Lower lobe of right lung (tissue), 2 donors: ENCODE data around the gene ARPC2. TPM values are rescaled to one million over a fixed set of nuclear protein-coding genes. Genes with fewer than 3 reads are reported as not detected.
"Not testable (repeated sequence)": the region's sequence is repeated elsewhere in the genome, so short reads cannot be mapped to it uniquely, and the experiment has no call there.

Experiments
- ATAC-seq, 2 donors: fragments of 200-7000 bp; cut with Tn5 transposase; one replicate each; pipeline ENCODE4 v1.9.1; 2020 to 2022; ENCODE audit warnings: mild to moderate bottlenecking in 2 of 2, moderate library complexity in 2 of 2
- DNase-seq: peaks from one replicate; pipeline ENCODE4 v3.0.0-alpha.2; 2020
- H3K27ac ChIP-seq: fragments of 200-600 bp; one replicate; pipeline ENCODE4 v1.8.0; 2022
- H3K27me3 ChIP-seq: fragments of 200-600 bp; one replicate; pipeline ENCODE4 v1.8.0; 2022; ENCODE audit warnings: low read depth
- H3K36me3 ChIP-seq: fragments of 200-600 bp; one replicate; pipeline ENCODE4 v1.8.0; 2022; ENCODE audit warnings: mild to moderate bottlenecking
- H3K4me1 ChIP-seq: fragments of 200-600 bp; one replicate; pipeline ENCODE4 v1.8.0; 2022
- H3K4me3 ChIP-seq: fragments of 200-600 bp; one replicate; pipeline ENCODE4 v1.8.0; 2022; ENCODE audit warnings: mild to moderate bottlenecking
- H3K9me3 ChIP-seq: fragments of 200-600 bp; one replicate; pipeline ENCODE4 v1.8.0; 2022
- CTCF ChIP-seq: fragments of 200-600 bp; IDR thresholded peaks from one replicate; pipeline ENCODE4 v1.8.0; 2022; ENCODE audit warnings: antibody characterized with exemption, mild to moderate bottlenecking
- intact Hi-C: fragments of 100-400 bp; cut with DNase I; formaldehyde crosslinking; loops from one replicate; pipeline ENCODE4 v1.11.0; 2022
- total RNA-seq: library from RNA; stranded (reverse); fragmentation: NEBNext Ultra II Directional; extraction: Animal tissue kit (Norgen Biotek cat#: 25700); gene quantifications from one replicate; pipeline ENCODE4 v1.2.1, GENCODE V29; 2021
- donor health status: DM: no; HTN: yes; CAD: no; lungs with severe emphysema.

Gene ARPC2
- total RNA-seq, 1 donor from 2014 or later = 382 TPM

GRCh38 chr2:218269900-218270720 is 53.1 kb downstream of the ARPC2 start, which contains the start of the genes AAMP and PNKD:
AAMP (minus strand) TSS chr2:218270137; CDS start chr2:218270086, 51 bp downstream.
PNKD (plus strand) TSS chr2:218270519; CDS start chr2:218270536, 17 bp downstream.
- H3K4me1 ChIP-seq = peaks cover 48% of the 10 kb centered on the region
- peak within 1 kb of the TSS; percentile 78 for H3K4me3 ChIP-seq
- H3K9me3 ChIP-seq = no peaks in the 10 kb centered on the region
- DNase-seq = peak; percentile 100
- H3K27ac ChIP-seq = peak within 1 kb of the TSS; percentile 75
- peak; percentile 26 for TF ChIP-seq CTCF
- peaks cover 59% of the 10 kb centered on the region for H3K36me3 ChIP-seq
- ATAC-seq = peak; percentile 95 to 96
- H3K27me3 ChIP-seq = no peaks in the 10 kb centered on the region
- intact Hi-C loops = no loop called here

GRCh38 chr2:218270721-218271486 is 53.9 kb downstream of the ARPC2 start:
- H3K36me3 ChIP-seq = peaks cover 59% of the 10 kb centered on the region
- no peaks in the 10 kb centered on the region for H3K9me3 ChIP-seq
- no peak for TF ChIP-seq CTCF
- H3K27ac ChIP-seq = peak overlapping the region; percentile 68
- intact Hi-C loops = no loop called here
- ATAC-seq (no peak), DNase-seq (no peak)
- no peaks in the 10 kb centered on the region for H3K27me3 ChIP-seq
- peaks cover 48% of the 10 kb centered on the region for H3K4me1 ChIP-seq
- H3K4me3 ChIP-seq = peak overlapping the region; percentile 78

GRCh38 chr2:218271487-218271797 is 54.5 kb downstream of the ARPC2 start:
- Histone ChIP-seq H3K9me3 (no peaks in the 10 kb centered on the region), H3K27ac (no peak overlapping the region), H3K36me3 (peaks cover 59% of the 10 kb centered on the region), H3K4me3 (peak overlapping the region; percentile 78), H3K27me3 (no peaks in the 10 kb centered on the region), H3K4me1 (peaks cover 48% of the 10 kb centered on the region)
- intact Hi-C loops = no loop called here
- no peak for TF ChIP-seq CTCF
- DNase-seq (no peak), ATAC-seq (no peak)

GRCh38 chr2:218271865-218272530 is 55.0 kb downstream of the ARPC2 start:
- Histone ChIP-seq H3K4me1 (peaks cover 48% of the 10 kb centered on the region), H3K27ac (peak overlapping the region; percentile 59)
- TF ChIP-seq CTCF = no peak

GRCh38 chr2:218272531-218273212 is 55.7 kb downstream of the ARPC2 start:
- DNase-seq (peak; percentile 91), ATAC-seq (peak; percentile 72 to 73)
- H3K27ac ChIP-seq = peak overlapping the region; percentile 59
- intact Hi-C loops = no loop called here
- no peaks in the 10 kb centered on the region for H3K27me3 ChIP-seq
- H3K4me3 ChIP-seq = no peak overlapping the region
- peaks cover 46% of the 10 kb centered on the region for H3K4me1 ChIP-seq
- H3K9me3 ChIP-seq = no peaks in the 10 kb centered on the region
- H3K36me3 ChIP-seq = peaks cover 59% of the 10 kb centered on the region
- TF ChIP-seq CTCF = peak; percentile 89

More at GRCh38 chr2:218271865-218272530, 55.0 kb downstream of the ARPC2 start:
- no peak for ATAC-seq
- Histone ChIP-seq H3K4me3 (no peak overlapping the region), H3K9me3 (no peaks in the 10 kb centered on the region), H3K36me3 (peaks cover 59% of the 10 kb centered on the region), H3K27me3 (no peaks in the 10 kb centered on the region)
- intact Hi-C loops = no loop called here
- DNase-seq = no peak

GRCh38 chr2:218273214-218273907 is 56.4 kb downstream of the ARPC2 start:
- ATAC-seq, intact Hi-C loops, H3K27me3 ChIP-seq, H3K4me3 ChIP-seq, H3K9me3 ChIP-seq, DNase-seq: not testable (repeated sequence)
- Histone ChIP-seq H3K36me3 (peaks cover 59% of the 10 kb centered on the region), H3K4me1 (peaks cover 39% of the 10 kb centered on the region), H3K27ac (peak overlapping the region; percentile 59)
